Measurements from ENCODE around the gene CSTPP1.
"Not testable (repeated sequence)": the region's sequence is repeated elsewhere in the genome, so short reads cannot be mapped to it uniquely, and the experiment has no call there.

The CSTPP1 gene

DNA sequence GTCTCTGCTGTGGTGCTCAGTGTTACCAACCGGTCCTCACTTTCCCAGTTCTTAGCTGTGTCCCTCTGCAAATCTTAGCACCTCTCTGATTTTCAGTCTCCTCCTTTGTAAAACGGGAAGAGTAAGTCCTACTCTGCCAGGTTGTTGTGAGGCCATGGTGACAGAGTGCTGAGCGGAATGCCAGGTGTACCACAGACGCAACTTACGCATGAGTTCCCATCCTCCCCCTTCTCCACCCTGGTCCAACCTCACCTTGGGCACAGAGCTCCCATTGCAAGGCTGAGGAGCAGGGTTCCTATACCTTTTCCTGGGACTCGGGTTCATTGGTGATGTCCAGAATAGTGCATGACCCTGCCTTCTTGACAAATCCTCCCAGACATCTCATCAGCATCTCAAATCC, 270.9 kb downstream of the CSTPP1 start:
- no peak overlapping the region for H3K4me3 ChIP-seq (ENCODE audit: low read length)
- no peak for DNase-seq (ENCODE audit: low read depth)
- TF ChIP-seq, protein P1, sequence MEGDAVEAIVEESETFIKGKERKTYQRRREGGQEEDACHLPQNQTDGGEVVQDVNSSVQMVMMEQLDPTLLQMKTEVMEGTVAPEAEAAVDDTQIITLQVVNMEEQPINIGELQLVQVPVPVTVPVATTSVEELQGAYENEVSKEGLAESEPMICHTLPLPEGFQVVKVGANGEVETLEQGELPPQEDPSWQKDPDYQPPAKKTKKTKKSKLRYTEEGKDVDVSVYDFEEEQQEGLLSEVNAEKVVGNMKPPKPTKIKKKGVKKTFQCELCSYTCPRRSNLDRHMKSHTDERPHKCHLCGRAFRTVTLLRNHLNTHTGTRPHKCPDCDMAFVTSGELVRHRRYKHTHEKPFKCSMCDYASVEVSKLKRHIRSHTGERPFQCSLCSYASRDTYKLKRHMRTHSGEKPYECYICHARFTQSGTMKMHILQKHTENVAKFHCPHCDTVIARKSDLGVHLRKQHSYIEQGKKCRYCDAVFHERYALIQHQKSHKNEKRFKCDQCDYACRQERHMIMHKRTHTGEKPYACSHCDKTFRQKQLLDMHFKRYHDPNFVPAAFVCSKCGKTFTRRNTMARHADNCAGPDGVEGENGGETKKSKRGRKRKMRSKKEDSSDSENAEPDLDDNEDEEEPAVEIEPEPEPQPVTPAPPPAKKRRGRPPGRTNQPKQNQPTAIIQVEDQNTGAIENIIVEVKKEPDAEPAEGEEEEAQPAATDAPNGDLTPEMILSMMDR (IDR thresholded peaks at IDR 0.05; ENCODE audit: insufficient read depth, low read depth, low read length, missing control alignments) = no peak

DNA sequence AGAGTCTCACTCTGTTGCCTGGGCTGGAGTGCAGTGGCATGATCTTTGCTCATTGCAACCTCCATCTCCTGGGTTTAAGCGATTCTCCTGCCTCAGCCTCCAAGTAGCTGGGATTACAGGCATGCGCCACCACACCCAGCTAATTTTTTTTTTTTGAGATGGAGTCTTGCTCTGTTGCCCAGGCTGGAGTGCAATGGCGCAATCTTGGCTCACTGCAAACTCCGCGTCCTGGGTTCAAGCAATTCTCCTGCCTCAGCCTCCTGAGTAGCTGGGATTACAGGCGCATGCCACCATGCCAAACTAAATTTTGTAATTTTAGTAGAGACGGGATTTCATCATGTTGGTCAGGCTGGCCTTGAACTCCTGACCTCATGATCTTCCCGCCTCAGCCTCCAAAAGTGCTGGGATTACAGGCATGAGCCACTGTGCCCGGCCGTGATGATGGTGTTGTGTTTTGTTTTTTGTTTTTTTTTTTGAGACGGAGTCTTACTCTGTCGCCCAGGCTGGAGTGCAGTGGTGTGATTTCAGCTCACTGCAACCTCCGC, 271.5 kb downstream of the CSTPP1 start:
- H3K4me3 ChIP-seq (ENCODE audit: low read length) = not testable (repeated sequence)

DNA sequence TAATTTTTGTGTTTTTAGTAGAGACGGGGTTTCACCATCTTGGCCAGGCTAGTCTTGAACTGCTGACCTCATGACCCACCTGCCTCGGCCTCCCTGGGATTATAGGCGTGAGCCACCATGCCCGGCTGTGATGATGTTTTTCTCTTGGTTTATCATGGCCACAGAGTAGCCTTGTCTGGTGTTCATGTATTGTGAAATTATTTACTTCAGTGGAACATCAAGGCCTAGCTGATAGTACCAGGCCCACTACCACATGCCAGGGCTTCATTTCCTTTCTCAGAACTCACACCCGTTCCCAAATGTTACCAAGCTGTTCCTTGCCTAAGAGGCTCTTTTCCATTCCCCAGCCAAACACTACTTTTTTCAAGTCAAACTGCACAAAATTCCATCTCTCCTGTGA, 272.1 kb downstream of the CSTPP1 start:
- H3K4me3 ChIP-seq (ENCODE audit: low read length) = no peak overlapping the region
- no peak for DNase-seq (ENCODE audit: low read depth)
- TF ChIP-seq, protein P1 (IDR thresholded peaks at IDR 0.05; ENCODE audit: insufficient read depth, low read depth, low read length, missing control alignments) = no peak

More for the DNA sequence above, 271.5 kb downstream of the CSTPP1 start:
- not testable (repeated sequence) for DNase-seq (ENCODE audit: low read depth)

Measured in epithelial cell of esophagus (primary cell).